Skeletal muscle cell (primary cell): ENCODE data around the gene MRPL36.
A peak's percentile ranks its signal among the peaks of the same experiment; 100 is the strongest.
"Not testable (repeated sequence)": the region's sequence is repeated elsewhere in the genome, so short reads cannot be mapped to it uniquely, and the experiment has no call there.

Experiments used
- DNase-seq: peaks from one replicate; pipeline ENCODE4 v3.0.0-alpha.2; 2010; ENCODE audit warnings: low read depth
- H3K4me3 ChIP-seq: 2 replicates; pipeline ENCODE4 v1.5.1; 2011; ENCODE audit warnings: low read depth, mild to moderate bottlenecking, control low read depth, low read length, moderate library complexity

The MRPL36 gene

DNA sequence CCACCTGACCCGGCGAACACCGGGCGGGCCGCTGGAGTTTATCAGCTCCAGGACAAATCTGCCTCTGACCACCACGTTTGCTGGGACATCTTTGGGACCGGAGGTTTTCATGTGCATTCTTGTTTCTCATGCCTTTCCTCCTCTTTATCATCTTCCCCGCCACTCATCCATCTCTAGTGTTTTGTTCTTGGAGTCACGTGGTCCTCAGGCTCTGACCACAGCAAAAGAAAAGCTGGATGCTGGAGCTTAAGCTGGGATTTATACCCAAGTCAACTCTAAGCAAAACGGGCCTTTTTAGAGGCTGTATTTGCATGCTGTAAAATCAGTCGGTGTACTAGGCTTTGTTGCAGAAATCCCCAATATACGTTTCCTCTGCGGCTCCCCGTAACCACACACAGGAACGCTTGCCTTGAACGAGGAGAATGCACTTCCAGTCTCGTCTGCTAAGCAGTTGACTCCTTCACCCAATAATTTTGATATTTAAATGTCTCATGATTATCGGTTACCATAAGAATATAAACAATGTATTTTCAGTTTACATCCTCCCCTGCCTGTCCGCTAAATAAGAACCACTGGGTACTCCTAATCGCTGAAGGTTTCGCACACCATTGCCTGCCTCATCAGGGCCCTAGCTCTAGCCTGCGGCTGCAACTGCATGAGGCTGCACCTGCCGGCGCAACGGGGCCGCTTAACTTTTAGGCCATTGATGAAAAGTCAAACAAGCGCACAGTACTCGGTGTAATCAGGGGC lies 1.0 kb upstream of the MRPL36 start:
- no peak for DNase-seq
- peak overlapping the region; percentile 84 for H3K4me3 ChIP-seq

DNA sequence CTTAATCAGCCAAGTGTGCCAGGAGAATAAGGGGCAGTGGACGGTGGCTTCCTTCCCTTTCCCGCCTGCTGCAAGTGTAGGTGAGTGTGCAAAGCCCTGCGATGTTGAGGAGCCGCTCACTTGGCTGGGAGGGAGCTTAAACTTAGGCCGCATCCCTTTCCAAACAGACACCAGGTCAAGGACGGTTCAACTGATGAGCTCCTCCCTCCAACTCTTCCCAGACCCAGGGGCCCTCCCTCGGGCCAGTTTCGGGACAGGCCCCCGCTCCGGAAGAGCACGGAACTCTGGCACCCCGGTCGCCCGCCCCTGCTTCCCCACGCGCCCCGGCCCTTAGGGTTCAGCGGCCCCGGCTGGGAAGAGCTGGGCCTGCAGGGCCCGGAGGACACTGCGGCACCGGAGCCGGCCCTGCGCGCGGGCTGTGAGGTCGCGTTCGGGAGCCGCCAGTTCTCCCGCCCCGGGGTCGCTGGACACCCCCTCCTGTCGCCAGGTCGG lies 481 bp downstream of the MRPL36 start:
- DNase-seq = no peak
- H3K4me3 ChIP-seq = peak overlapping the region; percentile 84

DNA sequence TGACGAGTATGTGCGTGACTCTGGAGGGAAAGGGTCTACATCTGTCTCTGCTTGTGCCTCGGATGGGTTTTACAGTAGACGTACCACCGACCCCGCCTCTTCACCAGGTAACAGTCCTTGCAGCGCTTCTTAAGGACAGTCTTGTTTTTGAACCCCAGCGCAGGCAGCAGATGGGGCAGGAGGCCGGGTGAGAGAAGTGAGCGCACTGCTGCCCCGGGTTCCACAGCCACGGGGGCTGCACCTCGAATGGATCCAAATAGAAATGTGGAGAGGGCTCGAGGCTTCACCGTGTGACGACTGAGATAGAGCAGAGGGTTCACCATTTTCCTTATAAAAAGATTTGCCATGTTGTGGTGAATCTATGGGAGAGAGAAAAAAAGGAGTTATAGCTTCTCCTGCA lies 1.0 kb downstream of the MRPL36 start:
- peak overlapping the region; percentile 84 for H3K4me3 ChIP-seq
- DNase-seq = not testable (repeated sequence)

DNA sequence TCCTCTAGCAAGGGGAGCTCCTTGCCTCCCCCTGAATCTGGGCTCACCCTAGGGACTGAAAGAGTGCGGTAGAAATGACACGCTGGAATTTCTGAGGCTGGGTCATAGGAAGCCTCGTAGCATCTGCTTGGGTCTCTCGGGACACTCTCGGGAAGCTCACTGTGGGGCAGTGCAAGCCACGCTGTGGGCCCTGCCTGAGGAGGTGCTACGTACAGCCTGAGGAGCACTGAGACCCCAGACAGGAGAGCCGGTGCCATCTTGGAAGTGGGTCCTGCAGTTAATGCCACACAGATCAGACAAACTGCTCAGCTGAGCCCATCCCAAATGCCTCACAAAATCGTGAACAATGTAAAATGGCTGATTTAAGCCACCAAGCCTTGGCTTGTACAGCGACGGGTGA lies 1.8 kb downstream of the MRPL36 start:
- no peak for DNase-seq
- no peak overlapping the region for H3K4me3 ChIP-seq

DNA sequence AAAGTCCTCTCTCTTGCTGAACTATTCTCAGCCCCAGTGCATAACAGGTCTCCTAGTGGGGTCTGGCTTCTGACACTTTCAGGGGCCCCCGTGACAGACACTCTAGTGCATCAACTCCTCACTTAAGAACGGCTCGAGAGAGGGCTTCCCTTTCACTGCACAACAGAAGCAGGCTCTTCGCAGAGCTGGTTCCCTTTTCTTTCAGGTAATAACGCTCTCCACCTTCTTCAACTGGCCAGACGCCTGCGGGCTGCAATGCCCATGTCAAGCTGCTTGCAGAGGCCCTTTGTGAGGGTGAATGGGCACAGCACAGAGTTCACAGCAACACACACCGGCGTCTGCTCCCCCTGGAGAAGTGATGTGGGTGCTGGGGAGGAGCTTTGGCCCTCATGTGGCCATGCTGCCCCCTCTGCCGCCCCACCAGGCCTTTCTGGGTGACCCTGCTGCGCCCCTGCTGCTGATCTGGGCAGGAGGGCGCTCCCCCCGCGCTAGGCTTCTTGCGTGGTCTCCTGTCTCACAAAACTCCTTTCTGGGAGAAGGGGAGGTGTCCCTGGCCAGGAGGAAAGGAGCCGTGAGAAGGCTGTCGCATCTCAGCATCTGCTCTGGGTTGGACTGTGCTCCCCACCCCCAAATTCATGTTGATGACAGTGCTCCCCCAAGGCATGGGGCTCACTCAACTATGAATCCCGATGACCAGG lies 2.4 kb downstream of the MRPL36 start:
- no peak overlapping the region for H3K4me3 ChIP-seq
- DNase-seq = no peak

DNA sequence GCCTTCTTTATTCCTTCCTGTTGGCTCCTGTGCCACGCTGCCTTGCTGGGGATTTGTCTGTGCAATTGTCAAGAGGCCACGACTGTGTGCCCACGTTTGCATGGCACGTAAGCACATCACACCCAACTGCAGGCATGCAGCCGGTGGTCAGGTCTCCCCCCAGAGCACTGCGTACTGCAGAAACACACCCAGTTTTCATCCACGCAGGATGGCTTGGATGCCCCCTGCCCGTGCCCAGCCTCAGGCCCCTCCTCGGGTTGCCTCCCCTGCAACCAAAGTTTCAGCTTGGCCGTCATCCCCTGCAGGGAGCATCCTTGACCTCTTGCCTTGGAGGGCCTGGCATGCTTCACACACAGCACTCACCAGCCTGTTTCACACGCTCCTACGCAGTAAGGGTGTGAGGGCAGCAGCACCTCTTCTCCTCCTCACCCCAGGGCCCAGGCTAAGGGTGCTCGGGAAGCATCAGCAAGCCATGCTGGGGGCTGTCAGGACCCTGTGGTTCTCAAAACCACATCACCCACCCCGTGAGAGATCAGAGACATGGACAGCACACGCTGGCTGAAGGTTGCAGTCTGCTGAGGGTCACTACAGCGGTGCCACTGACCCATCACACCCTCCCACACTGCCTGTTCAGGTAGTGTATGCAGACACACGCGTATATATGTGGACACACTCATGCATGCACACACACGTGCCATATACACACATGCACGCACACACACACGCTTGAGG lies 3.1 kb downstream of the MRPL36 start:
- no peak for DNase-seq
- H3K4me3 ChIP-seq = no peak overlapping the region

DNA sequence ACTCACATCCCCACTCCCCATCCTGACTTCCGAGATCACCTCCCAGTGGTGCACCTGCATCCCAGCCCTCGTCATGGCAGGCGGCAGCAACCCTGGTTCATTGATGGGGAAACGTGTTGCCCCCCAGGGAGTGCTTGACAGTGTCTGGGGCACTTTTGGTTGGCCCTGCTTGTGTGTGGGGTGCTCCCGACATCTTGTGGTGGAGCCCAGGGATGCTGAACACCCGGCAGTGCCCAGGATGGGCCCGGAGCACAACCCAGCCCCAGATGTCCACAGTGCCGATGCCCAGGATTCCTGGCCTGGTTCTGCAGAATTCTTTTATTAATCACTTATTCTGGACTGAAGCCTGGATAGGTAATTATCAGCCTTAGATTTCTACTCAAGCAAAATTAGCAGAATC lies 3.7 kb downstream of the MRPL36 start:
- H3K4me3 ChIP-seq = no peak overlapping the region
- no peak for DNase-seq

DNA sequence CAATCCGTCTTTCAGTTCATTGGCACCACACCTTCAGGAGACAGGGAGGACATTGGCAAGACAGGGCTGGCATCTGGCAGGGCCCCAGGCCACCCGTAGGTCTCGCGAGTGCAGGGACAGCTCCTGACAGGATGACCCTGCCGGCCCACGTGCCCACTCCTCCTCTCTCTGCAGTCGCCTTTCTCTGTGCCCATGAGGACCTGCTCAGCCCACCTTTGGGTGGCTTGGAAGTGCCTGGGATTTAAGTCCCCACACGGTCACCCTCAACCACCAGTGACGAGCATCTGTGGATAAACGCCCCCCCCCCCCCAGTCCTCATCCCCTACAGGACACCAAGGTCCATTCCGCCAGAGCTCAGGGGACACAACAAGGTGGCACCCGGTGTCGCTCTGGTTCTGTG lies 4.1 kb downstream of the MRPL36 start:
- no peak overlapping the region for H3K4me3 ChIP-seq
- DNase-seq = no peak

DNA sequence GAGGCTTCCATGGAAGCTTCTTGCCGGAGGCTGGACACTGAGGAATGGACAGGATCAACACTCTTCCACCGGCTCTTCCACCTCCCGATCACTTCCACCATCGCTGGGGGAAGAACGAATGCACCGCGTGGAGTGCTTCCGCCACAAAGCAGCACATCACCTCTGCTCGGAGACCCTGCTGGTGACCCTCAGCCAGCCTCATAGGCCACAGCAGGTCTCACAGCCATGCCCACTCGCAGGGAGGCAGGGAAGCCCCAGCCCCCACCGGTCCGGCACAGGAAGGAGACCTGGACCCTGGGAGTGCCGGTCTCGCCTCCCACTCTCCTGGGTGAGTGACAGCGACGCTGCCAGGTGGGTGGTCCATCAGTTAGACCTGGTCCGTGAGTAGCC lies 4.7 kb downstream of the MRPL36 start:
- no peak for DNase-seq
- no peak overlapping the region for H3K4me3 ChIP-seq

DNA sequence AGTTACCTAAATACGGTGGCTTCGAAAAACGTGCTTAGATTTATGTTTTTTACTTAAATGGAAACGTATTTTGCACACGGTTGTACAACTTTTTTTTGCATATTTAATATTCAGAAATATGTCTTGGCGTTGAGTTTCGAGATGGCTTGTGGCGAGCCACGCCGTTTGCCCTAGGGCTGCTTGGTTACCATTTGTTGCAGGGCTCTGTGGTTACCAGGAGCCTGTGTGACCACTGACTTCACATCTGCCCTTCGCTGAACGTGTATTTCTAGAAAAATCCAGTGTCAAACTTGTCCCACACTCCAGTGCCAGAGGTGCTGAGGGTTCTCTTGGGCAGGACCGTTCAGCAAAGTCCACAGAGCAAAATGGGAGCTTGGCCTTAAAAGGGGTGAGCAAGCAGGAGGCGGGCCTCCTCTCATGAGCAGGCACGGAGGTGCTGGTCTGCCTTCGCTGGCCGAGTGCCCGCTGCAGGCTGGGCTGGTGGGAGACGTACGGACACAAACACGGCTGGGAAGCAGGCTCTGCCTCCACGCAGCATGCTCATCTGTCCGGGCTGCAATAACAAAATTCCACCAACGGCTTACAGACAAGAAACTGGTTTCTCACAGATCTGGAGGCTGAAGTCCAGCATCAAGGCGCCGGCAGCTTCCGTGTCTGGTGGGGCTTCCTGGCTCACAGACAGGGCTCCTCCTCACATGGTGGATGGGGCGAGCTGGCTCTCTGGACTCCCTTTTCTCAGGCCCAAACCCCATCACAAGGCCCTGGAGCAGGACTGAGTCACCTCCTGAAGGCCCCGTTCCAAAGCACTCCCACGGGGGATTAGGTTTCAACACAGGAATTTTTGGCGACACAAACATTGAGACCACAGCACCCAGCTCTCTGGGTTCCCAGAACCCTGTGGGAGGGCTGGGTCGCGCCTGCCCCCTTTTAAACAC lies 5.4 kb downstream of the MRPL36 start:
- peak; percentile 71 for DNase-seq

DNA sequence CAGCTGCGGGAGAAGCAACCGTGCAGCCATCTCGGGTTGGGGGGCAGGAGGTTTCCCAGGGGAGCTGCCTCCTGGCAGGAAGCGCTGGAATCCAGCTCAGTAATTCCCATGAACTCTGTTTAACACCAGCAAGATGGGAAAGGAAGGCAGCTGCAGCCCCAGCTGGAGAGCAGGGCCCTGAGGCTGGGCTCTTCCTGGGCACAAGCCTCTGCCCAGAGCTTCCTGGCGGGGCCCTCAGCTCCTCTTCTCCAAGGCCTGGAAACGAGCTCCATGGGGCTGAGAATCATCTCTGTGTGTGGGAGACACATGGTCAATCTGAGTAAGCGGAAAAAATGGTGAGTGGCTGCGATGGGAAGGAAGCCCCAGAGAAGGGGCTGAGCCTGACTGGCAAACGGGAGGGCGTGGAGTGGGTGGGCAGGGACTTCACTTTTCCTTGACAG lies 6.3 kb downstream of the MRPL36 start:
- H3K4me3 ChIP-seq = no peak overlapping the region
- DNase-seq = peak; percentile 56

More for the DNA sequence above, 5.4 kb downstream of the MRPL36 start:
- H3K4me3 ChIP-seq = no peak overlapping the region

DNA sequence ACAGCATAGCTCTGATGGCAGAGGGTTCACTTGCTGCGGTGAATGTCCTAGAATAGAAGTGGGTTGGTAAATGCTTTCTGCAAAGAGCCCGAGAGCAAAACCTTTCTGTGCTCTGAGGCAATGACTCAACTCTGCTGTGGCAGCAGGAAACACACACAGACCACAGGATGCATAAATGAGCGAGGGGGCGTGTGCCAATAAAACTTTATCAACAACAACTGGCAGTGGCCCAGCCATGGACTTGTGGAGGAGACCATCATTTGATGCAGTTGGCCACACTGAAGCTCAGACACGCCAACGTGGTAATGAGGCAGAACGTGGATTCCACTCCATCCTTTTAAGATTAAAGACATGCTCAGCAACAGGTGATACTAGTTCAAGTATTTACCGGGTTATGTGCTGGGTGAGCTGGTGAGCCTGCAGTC lies 6.8 kb downstream of the MRPL36 start:
- peak; percentile 87 for DNase-seq
- H3K4me3 ChIP-seq = no peak overlapping the region

DNA sequence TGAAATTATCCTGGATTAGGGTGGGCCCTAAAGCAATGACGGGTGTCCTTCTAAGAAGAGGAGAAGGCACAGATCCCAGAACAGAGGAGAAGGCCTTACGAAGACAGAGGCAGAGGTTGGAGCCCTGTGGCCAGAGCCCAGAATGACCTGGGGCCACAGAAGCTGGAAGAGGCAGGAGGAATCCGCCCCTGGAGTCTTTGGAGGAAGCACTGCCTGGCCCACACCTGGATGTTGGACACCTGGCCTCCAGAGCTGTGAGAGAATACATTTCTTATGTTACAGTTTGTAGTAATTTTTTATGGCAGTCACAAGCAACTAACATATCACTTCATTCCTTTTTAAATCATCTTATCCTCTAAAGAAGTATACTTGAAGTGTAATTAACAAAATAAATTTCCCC lies 8.5 kb downstream of the MRPL36 start:
- no peak for DNase-seq
- no peak overlapping the region for H3K4me3 ChIP-seq

DNA sequence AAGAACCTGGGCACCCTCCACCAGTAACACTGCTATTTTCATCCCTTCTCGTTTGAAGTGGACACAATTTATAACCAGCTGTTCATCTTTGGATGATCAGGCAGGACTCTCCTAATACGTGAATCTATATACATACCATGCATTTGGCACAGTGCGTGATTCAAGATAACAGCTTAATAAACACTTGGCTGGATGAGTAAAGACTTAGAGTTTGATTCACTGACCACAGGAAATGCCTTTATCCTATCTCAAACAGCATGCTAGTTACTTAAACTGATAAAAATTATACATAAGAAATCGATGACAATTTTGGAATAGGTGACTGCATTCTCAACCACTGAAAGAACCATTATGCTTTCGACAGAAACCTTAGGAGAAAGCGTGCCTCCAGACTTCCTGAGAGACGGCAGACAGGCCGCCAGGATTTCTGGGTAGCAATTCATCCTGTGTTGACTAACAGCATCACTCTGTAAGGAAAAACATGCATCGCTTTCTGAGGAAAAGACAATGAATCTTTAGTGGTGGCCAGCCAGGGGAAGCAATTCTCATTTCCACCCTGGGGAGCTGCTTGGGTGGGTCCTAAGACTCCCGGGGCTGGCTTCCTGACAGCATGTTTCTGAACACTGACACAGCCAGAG lies 9.7 kb downstream of the MRPL36 start:
- H3K4me3 ChIP-seq = peak overlapping the region; percentile 16
- DNase-seq = peak; percentile 67

DNA sequence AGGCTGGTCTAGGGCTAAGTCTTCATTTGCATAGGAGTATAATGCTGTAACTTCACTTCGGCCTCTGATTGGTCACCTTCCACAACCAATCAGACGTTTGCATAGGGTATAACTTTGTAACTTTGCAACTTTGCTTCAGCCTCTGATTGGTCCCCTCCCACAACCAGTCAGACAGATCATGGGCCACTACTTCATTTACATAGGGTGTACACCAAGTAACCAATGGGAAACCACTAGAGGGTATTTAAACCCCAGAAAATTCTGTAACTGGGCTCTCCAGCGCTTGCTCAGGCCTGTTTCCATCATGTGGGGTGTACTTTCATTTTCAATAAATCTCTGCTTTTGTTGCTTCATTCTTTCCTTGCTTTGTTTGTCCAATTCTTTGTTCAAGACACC lies 10.2 kb downstream of the MRPL36 start:
- not testable (repeated sequence) for DNase-seq
- peak overlapping the region; percentile 16 for H3K4me3 ChIP-seq

DNA sequence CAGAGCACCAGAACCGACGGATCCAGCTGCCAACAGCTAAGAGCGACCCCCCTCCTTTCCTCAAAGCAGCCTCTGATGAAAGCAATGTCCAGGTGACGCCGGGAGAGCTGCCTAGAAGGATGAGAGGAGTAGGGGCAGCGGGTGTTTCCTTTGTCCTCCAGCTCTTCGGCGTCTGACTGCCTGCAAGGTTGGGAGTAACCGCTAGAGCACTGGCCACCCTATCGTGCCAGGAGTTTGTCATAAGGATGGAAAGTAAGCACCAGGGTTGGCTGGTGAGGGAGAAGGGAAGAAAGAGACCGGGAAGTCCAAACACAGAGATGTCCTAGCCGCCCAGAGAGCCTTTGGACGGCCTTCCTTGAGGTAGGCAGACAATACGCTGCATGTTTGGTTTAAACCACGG lies 10.8 kb downstream of the MRPL36 start:
- DNase-seq = no peak
- H3K4me3 ChIP-seq = no peak overlapping the region

DNA sequence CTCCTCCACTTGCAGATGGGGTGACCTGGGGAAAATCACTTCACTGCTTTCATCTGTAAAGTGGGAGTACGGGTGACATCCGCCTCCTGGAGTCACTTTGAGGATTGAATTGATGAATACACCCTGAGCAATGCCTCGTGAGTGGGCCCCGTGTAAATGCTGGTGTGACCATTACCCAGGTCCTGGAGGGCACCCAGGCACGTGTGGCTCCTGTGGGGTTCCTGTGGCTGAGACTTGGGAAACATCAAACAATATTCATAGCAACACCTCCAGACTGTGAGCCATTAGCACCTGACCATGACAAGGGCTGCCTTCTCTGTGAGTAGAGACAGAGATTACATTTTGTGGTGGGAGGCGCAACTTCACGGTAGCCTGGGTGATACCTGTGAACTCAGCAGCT lies 11.4 kb downstream of the MRPL36 start:
- H3K4me3 ChIP-seq = no peak overlapping the region

DNA sequence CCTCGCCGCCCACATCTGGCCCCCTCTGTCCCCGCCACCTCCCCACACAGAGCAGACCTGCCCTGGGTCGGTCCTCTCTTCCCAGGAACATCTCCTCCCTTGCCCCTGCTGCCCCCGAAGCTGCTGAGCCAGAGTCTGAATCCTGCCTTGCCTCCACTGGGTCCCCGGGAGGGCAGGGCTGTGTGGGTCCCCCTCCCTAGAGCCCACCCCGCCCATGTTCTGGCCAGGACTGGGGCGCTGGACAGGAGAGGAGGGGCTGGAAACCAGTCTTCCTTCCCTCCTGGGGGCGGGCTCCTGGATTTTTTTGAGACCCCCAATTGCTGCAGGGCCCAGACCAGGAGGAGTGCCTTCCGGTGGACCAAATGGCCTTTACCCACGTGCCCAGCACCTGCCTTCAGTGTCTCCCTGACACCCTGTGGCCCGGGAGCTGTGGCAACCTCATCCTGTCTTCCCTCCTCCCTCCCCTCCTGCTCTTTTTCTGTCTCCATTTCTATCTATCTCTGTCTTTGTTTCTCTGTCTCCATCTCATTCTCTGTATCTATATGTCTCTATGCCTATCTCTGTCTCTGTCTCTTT lies 12.1 kb downstream of the MRPL36 start:
- DNase-seq = no peak
- no peak overlapping the region for H3K4me3 ChIP-seq

More for the DNA sequence above, 11.4 kb downstream of the MRPL36 start:
- DNase-seq = no peak
